SK-N-SH (cell line): ENCODE measurements around the gene PPP4R2. TPM values are rescaled to one million over a fixed set of nuclear protein-coding genes. Genes with fewer than 3 reads are reported as not detected.

Source experiments
- CTCF ChIA-PET: fragments of 300-600, 350-600 bp; formaldehyde crosslinking; extraction: SDS; loops from one replicate; lab custom pipeline; 2021; lab: Yijun Ruan, JAX
- POLR2A ChIA-PET: fragments of 350-600 bp; sonication (Branson Sonifier 250); formaldehyde crosslinking; extraction: SDS; loops from one replicate; lab custom pipeline; 2020; ENCODE audit warnings: antibody characterized with exemption, inconsistent platforms; lab: Yijun Ruan, JAX
- DNase-seq: peaks from one replicate; pipeline ENCODE4 v3.0.0; 2012
- H2AFZ ChIP-seq: fragments of 200-600 bp; sonication (generic); 2 replicates; pipeline ENCODE4 v1.8.1; 2016; ENCODE audit warnings: antibody characterized with exemption, mild to moderate bottlenecking, low read depth
- H3F3A ChIP-seq: fragments of 200-600 bp; sonication (generic); replicated peaks from 2 replicates; pipeline ENCODE3; 2016; ENCODE audit warnings: antibody characterized with exemption, mild to moderate bottlenecking; ENCODE audit not compliant: insufficient read depth
- H3K27ac ChIP-seq, 2 experiments: fragments of 200-500 bp in 1 of 2; fragments of 200-600 bp in 1 of 2; sonication (Bioruptor generic) in 1 of 2; sonication (generic), shearing (Covaris generic) in 1 of 2; 2 replicates each; pipeline versions ENCODE4 v1.5.1 to v1.6.1; 2014 to 2016; ENCODE audit warnings: low read depth in 2 of 2, inconsistent platforms in 1 of 2, low read length in 1 of 2, mild to moderate bottlenecking in 1 of 2, mixed read lengths in 1 of 2
- H3K27me3 ChIP-seq: fragments of 200-600 bp; sonication (generic), shearing (Covaris generic); 2 replicates; pipeline ENCODE4 v1.6.1; 2016; ENCODE audit warnings: mixed run types; ENCODE audit not compliant: insufficient read depth
- H3K36me3 ChIP-seq, 2 experiments: fragments of 200-500 bp in 1 of 2; fragments of 200-600 bp in 1 of 2; sonication (Bioruptor generic) in 1 of 2; sonication (generic) in 1 of 2; replicated peaks in 1 of 2; 2 replicates each; pipeline versions ENCODE3 to v1.5.1; 2014 to 2016; ENCODE audit warnings: low read length in 1 of 2, mild to moderate bottlenecking in 1 of 2; ENCODE audit not compliant: insufficient read depth in 2 of 2, control insufficient read depth in 1 of 2
- H3K4me1 ChIP-seq, 2 experiments: fragments of 200-500 bp in 1 of 2; fragments of 200-600 bp in 1 of 2; sonication (Bioruptor generic) in 1 of 2; sonication (generic), shearing (Covaris generic) in 1 of 2; 2 replicates each; pipeline versions ENCODE4 v1.5.1 to v1.6.1; 2014 to 2016; ENCODE audit warnings: low read depth in 1 of 2, low read length in 1 of 2, mixed run types in 1 of 2; ENCODE audit not compliant: insufficient read depth in 2 of 2, control insufficient read depth in 1 of 2
- H3K4me2 ChIP-seq: fragments of 200-600 bp; sonication (generic), shearing (Covaris generic); 2 replicates; pipeline ENCODE4 v1.6.1; 2017; ENCODE audit warnings: mixed run types
- H3K4me3 ChIP-seq, 2 experiments: fragments of 200-500 bp in 1 of 2; fragments of 200-600 bp in 1 of 2; sonication (Bioruptor generic) in 1 of 2; sonication (generic), shearing (Covaris generic) in 1 of 2; 2 replicates each; pipeline versions ENCODE4 v1.5.1 to v1.8.1; 2014 to 2016; ENCODE audit warnings: low read depth in 2 of 2, inconsistent platforms in 1 of 2, low read length in 1 of 2, mild to moderate bottlenecking in 1 of 2, mixed read lengths in 1 of 2, moderate library complexity in 1 of 2
- H3K79me2 ChIP-seq: fragments of 200-600 bp; sonication (generic); 2 replicates; pipeline ENCODE4 v1.8.1; 2017; ENCODE audit warnings: mild to moderate bottlenecking; ENCODE audit not compliant: insufficient read depth
- H3K9ac ChIP-seq: fragments of 200-600 bp; sonication (generic); 2 replicates; pipeline ENCODE4 v1.6.1; 2017; ENCODE audit warnings: mixed run types
- H3K9me2 ChIP-seq: fragments of 200-600 bp; sonication (generic); 2 replicates; pipeline ENCODE4 v1.6.1; 2017; ENCODE audit warnings: mixed run types
- H3K9me3 ChIP-seq: fragments of 200-600 bp; sonication (generic); 2 replicates; pipeline ENCODE4 v1.6.1; 2017; ENCODE audit warnings: mixed run types, mild to moderate bottlenecking, moderate library complexity
- H4K20me1 ChIP-seq: fragments of 200-600 bp; sonication (generic); 2 replicates; pipeline ENCODE4 v1.6.1; 2017; ENCODE audit warnings: mild to moderate bottlenecking, mixed run types; ENCODE audit not compliant: insufficient read depth
- CHD2 ChIP-seq: fragments of 150-350 bp; IDR thresholded peaks from 2 replicates; pipeline ENCODE4 v1.6.1; 2018; ENCODE audit warnings: low read length; ENCODE audit not compliant: partially characterized antibody
- EP300 ChIP-seq, 2 experiments: IDR thresholded peaks; 2 replicates each; pipeline versions ENCODE4 v1.4.0 to v1.6.1; 2012; ENCODE audit warnings: borderline replicate concordance in 1 of 2, low read depth in 1 of 2, low read length in 1 of 2
- EZH2phosphoT487 ChIP-seq: fragments of 200-600 bp; sonication (generic); IDR thresholded peaks from 2 replicates; pipeline ENCODE4 v1.6.1; 2017; ENCODE audit warnings: low read depth, mixed run types, mild to moderate bottlenecking, antibody characterized with exemption, moderate library complexity, borderline replicate concordance
- FOSL2 ChIP-seq: IDR thresholded peaks from 2 replicates; pipeline ENCODE4 v1.4.0; 2012; ENCODE audit warnings: low read depth, mild to moderate bottlenecking, moderate library complexity, borderline replicate concordance
- FOXJ3 ChIP-seq: sonication (generic); formaldehyde crosslinking; IDR thresholded peaks from 2 replicates; pipeline ENCODE4 v1.5.1; 2020; ENCODE audit warnings: mild to moderate bottlenecking, missing genetic modification reagents
- GATA2 ChIP-seq: sonication (generic); formaldehyde crosslinking; IDR thresholded peaks from 2 replicates; pipeline ENCODE4 v1.5.0; 2020; ENCODE audit warnings: mild to moderate bottlenecking, missing genetic modification reagents
- MEF2A ChIP-seq: IDR thresholded peaks from 2 replicates; pipeline ENCODE4 v1.4.0; 2012; ENCODE audit warnings: low read depth, borderline replicate concordance
- POLR2AphosphoS5 ChIP-seq: IDR thresholded peaks from 2 replicates; pipeline ENCODE4 v1.6.1; 2012; ENCODE audit warnings: low read depth, low read length
- RCOR1 ChIP-seq: fragments of 150-350 bp; IDR thresholded peaks from 2 replicates; pipeline ENCODE4 v1.6.1; 2017; ENCODE audit warnings: antibody characterized with exemption, low read length
- RXRA ChIP-seq: IDR thresholded peaks from 2 replicates; pipeline ENCODE4 v1.4.0; 2012; ENCODE audit warnings: low read depth, mild to moderate bottlenecking, borderline replicate concordance
- SMC3 ChIP-seq: IDR thresholded peaks from 2 replicates; pipeline ENCODE4 v1.6.1; 2012; ENCODE audit warnings: low read depth, low read length, improper control_type of control experiment
- TAF1 ChIP-seq: IDR thresholded peaks from 2 replicates; pipeline ENCODE4 v1.6.1; 2012; ENCODE audit warnings: low read depth, mild to moderate bottlenecking, low read length, moderate library complexity, borderline replicate concordance
- TCF12 ChIP-seq: IDR thresholded peaks from 2 replicates; pipeline ENCODE4 v1.4.0; 2012
- TEAD4 ChIP-seq: IDR thresholded peaks from 2 replicates; pipeline ENCODE4 v1.4.0; 2012; ENCODE audit warnings: mild to moderate bottlenecking, borderline replicate concordance; ENCODE audit not compliant: insufficient read depth
- YY1 ChIP-seq: IDR thresholded peaks from 2 replicates; pipeline ENCODE4 v1.4.0; 2012; ENCODE audit warnings: low read depth, mild to moderate bottlenecking
- WGBS: methylation state at CpG from one replicate; pipeline ENCODE4 v1.1.6; 2017; ENCODE audit warnings: low lambda C conversion rate; 5-methylcytosine and 5-hydroxymethylcytosine counted together
- polyA plus RNA-seq, 3 experiments: library from polyadenylated mRNA; depleted of rRNA; stranded (reverse); fragments of >200 nt; gene quantifications; 2 replicates each; pipeline ENCODE4 v1.2.3, GENCODE V29; 2012
- TF ChIP-seq, protein P1 (sequence below): IDR thresholded peaks from 2 replicates; pipeline ENCODE4 v1.4.0; 2012; ENCODE audit warnings: low read depth, borderline replicate concordance
- TF ChIP-seq, protein P2 (sequence below): IDR thresholded peaks from 2 replicates; pipeline ENCODE4 v1.6.1; 2012; ENCODE audit warnings: mild to moderate bottlenecking, low read depth, low read length, moderate library complexity
- TF ChIP-seq, protein P3 (sequence below): IDR thresholded peaks from 2 replicates; pipeline ENCODE4; 2012
- TF ChIP-seq, protein P4 (sequence below): IDR thresholded peaks from 2 replicates; pipeline ENCODE4 v1.4.0; 2012; ENCODE audit warnings: low read depth, borderline replicate concordance
- TF ChIP-seq, protein P5 (sequence below): fragments of 150-350 bp; IDR thresholded peaks from 2 replicates; pipeline ENCODE4 v1.6.1; 2016; ENCODE audit warnings: mild to moderate bottlenecking, low read depth, low read length

The PPP4R2 gene
- polyA plus RNA-seq, 1 of the 3 experiments (the other 2 are of a cell fraction): 8.9 TPM

DNA sequence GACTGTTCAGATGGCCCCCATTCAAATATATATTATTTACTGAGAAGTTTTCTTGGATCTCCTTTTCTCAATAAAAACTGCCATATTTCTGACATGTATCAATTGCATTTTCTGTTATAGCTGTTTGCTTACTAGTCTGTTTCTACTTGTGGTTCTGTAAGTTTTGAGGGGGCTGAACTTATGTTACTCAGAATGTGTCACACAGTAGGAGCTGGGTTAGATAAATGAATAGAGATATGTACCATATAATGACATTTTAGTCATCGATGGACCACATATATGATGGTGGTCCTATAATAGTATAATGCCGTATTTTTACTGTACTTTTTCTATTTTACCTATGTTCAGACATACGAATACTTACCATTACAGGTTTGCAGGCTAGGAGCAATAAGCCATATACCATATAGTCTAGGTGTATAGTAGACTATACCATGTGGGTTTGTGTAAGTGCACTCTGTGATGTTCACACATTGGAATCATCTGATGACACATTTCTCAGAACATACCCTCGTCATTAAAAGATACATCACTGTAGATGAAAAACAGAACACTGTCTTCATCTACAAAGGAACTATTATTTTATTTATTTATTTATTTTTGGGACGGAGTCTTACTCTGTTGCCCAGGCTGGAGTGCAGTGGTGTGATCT, 22.3 kb downstream of the PPP4R2 start (continued):
- TF ChIP-seq, protein P1, sequence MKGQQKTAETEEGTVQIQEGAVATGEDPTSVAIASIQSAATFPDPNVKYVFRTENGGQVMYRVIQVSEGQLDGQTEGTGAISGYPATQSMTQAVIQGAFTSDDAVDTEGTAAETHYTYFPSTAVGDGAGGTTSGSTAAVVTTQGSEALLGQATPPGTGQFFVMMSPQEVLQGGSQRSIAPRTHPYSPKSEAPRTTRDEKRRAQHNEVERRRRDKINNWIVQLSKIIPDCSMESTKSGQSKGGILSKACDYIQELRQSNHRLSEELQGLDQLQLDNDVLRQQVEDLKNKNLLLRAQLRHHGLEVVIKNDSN: no peak
- TF ChIP-seq, all 33 proteins: peak for 0

DNA sequence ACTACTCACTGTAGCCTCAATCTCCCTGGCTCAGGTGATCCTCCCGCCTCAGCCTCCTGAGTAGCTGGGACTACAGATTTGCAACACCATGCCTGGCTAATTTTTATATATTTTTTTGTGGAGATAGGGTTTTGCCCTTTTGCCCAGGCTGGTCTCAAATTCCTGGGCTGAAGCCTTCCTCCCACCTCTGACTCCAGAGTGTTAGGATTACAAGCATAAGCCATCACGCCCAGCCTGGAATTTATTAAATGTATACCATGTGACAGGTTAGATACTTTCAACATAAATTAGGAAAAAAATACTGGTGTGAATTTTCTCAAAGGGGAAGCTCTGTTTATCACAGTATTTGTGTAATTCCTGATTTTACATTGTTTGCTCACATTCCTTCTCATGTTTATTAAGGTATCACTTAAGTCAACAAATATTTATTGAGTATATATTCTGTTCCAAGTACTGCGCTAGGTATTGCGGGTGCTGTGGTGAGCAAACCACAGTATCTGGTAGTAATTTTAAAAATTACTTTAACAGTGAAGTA, 24.8 kb downstream of the PPP4R2 start:
- TF ChIP-seq RCOR1 (no peak), EZH2phosphoT487 (no peak), POLR2AphosphoS5 (no peak), FOSL2 (no peak), TEAD4 (no peak), MEF2A (no peak), TCF12 (no peak), SMC3 (no peak), EP300 (IDR thresholded peaks at IDR 0.05; ENCODE audit: borderline replicate concordance in 1 of 2, low read depth in 1 of 2, low read length in 1 of 2) (no peak), RXRA (no peak), TAF1 (no peak), CHD2 (no peak), GATA2 (CRISPR knock-in tag) (no peak), YY1 (no peak), FOXJ3 (CRISPR knock-in tag) (no peak)
- TF ChIP-seq, protein P2, sequence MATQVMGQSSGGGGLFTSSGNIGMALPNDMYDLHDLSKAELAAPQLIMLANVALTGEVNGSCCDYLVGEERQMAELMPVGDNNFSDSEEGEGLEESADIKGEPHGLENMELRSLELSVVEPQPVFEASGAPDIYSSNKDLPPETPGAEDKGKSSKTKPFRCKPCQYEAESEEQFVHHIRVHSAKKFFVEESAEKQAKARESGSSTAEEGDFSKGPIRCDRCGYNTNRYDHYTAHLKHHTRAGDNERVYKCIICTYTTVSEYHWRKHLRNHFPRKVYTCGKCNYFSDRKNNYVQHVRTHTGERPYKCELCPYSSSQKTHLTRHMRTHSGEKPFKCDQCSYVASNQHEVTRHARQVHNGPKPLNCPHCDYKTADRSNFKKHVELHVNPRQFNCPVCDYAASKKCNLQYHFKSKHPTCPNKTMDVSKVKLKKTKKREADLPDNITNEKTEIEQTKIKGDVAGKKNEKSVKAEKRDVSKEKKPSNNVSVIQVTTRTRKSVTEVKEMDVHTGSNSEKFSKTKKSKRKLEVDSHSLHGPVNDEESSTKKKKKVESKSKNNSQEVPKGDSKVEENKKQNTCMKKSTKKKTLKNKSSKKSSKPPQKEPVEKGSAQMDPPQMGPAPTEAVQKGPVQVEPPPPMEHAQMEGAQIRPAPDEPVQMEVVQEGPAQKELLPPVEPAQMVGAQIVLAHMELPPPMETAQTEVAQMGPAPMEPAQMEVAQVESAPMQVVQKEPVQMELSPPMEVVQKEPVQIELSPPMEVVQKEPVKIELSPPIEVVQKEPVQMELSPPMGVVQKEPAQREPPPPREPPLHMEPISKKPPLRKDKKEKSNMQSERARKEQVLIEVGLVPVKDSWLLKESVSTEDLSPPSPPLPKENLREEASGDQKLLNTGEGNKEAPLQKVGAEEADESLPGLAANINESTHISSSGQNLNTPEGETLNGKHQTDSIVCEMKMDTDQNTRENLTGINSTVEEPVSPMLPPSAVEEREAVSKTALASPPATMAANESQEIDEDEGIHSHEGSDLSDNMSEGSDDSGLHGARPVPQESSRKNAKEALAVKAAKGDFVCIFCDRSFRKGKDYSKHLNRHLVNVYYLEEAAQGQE: no peak
- TF ChIP-seq, protein P3, sequence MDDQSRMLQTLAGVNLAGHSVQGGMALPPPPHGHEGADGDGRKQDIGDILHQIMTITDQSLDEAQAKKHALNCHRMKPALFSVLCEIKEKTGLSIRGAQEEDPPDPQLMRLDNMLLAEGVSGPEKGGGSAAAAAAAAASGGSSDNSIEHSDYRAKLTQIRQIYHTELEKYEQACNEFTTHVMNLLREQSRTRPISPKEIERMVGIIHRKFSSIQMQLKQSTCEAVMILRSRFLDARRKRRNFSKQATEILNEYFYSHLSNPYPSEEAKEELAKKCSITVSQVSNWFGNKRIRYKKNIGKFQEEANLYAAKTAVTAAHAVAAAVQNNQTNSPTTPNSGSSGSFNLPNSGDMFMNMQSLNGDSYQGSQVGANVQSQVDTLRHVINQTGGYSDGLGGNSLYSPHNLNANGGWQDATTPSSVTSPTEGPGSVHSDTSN: no peak
- TF ChIP-seq, protein P4, sequence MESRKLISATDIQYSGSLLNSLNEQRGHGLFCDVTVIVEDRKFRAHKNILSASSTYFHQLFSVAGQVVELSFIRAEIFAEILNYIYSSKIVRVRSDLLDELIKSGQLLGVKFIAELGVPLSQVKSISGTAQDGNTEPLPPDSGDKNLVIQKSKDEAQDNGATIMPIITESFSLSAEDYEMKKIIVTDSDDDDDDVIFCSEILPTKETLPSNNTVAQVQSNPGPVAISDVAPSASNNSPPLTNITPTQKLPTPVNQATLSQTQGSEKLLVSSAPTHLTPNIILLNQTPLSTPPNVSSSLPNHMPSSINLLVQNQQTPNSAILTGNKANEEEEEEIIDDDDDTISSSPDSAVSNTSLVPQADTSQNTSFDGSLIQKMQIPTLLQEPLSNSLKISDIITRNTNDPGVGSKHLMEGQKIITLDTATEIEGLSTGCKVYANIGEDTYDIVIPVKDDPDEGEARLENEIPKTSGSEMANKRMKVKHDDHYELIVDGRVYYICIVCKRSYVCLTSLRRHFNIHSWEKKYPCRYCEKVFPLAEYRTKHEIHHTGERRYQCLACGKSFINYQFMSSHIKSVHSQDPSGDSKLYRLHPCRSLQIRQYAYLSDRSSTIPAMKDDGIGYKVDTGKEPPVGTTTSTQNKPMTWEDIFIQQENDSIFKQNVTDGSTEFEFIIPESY: no peak
- TF ChIP-seq, protein P5, sequence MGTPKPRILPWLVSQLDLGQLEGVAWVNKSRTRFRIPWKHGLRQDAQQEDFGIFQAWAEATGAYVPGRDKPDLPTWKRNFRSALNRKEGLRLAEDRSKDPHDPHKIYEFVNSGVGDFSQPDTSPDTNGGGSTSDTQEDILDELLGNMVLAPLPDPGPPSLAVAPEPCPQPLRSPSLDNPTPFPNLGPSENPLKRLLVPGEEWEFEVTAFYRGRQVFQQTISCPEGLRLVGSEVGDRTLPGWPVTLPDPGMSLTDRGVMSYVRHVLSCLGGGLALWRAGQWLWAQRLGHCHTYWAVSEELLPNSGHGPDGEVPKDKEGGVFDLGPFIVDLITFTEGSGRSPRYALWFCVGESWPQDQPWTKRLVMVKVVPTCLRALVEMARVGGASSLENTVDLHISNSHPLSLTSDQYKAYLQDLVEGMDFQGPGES: no peak
- WGBS: 95% methylated on average over 4 of the region's 4 CpGs
- Histone ChIP-seq H4K20me1 (peaks cover 97% of the 10 kb centered on the region), H3K9me2 (no peaks in the 10 kb centered on the region), H3K4me3 (no peak overlapping the region), H3K4me2 (no peak overlapping the region), H3K4me1 (peaks cover 0 to 2% of the 10 kb centered on the region in 2 experiments; a peak in 1 of 4 replicates), H3F3A (peaks cover 8% of the 10 kb centered on the region), H3K9ac (no peak overlapping the region), H3K9me3 (no peaks in the 10 kb centered on the region), H3K27ac (no peak overlapping the region), H3K79me2 (peaks cover 100% of the 10 kb centered on the region), H3K36me3 (peaks cover 0 to 20% of the 10 kb centered on the region in 2 experiments), H2AFZ (no peak overlapping the region), H3K27me3 (no peaks in the 10 kb centered on the region)
- CTCF ChIA-PET: interaction anchor here (1.1 kb wide), 1 partner anchor 21 kb away, joined by 3 read pairs; no protein-coding TSS in a partner anchor
- no peak for DNase-seq
- POLR2A ChIA-PET: interaction anchor here (0.6 kb wide), 1 partner anchor 137 kb away, joined by 6 read pairs; no protein-coding TSS in a partner anchor
